IPS DF 19.7 (cell line): ENCODE results near the gene KAZALD1.

Source experiments
- DNase-seq: peaks from one replicate; pipeline ENCODE4 v3.0.0-alpha.2; 2013; ENCODE audit warnings: low read depth, low spot score

KAZALD1 gene

GRCh38 chr10:101061624-101062231, at the start of gene KAZALD1:
Gene KAZALD1, plus strand, starts transcription at chr10:101061989. Its CDS starts 604 bp downstream, at chr10:101062593.
- no peak for DNase-seq

- DNase-seq: no peak
These were observed 49.0 kb upstream of the KAZALD1 start for GRCh38 chr10:101012525-101013364.

GRCh38 chr10:101013365-101013825, 48.4 kb upstream of the KAZALD1 start:
- no peak for DNase-seq

- no peak for DNase-seq
These were observed 47.4 kb upstream of the KAZALD1 start for GRCh38 chr10:101014230-101014884.

GRCh38 chr10:101014966-101015581, 46.7 kb upstream of the KAZALD1 start:
- DNase-seq: no peak

DNA sequence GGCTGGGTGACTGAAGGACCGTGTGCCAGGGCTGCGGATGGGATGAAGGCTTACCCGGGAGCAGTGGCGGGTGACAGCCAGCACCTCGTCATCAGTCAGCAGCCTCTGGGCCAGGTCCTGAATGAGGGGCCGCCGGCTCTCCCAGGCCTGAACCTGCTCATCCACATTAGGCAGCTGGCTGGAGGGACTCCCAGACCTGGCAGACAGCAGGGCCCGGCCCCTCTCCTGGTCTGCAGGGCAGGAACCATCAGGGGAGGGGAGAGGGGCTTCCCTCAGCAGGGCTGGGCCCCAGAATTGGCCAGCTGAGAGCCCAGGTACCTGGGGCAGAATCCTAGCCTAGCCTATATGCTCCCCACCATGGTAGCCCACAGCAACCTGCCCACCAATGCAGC, 46.2 kb upstream of the KAZALD1 start:
- no peak for DNase-seq

GRCh38 chr10:101016814-101017213, 45.0 kb upstream of the KAZALD1 start:
- no peak for DNase-seq

DNA sequence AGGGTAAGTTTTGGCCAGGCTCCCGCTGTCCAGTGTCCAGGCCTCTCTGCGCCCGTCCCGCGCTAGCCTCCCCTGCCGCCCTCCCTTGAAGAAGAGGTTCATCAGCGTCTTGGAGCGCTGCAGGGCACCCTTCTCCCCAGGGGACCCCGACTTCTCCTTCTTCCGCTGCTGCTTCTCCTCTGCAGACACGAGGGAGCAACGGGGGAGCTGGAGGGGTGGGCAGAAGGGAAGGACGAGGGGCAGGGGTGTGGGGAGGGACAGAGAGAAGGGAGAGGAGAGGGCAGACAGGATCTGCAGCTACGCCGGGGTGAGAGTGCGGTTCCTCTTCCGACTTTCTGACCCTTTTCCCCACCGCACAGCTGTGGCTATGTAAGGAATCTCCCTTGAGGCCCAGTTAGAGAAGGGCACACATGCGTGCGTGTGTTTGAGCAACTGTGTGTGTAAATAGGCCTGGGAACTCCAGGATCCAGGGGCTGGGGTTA, 43.6 kb upstream of the KAZALD1 start:
- DNase-seq: no peak

DNA sequence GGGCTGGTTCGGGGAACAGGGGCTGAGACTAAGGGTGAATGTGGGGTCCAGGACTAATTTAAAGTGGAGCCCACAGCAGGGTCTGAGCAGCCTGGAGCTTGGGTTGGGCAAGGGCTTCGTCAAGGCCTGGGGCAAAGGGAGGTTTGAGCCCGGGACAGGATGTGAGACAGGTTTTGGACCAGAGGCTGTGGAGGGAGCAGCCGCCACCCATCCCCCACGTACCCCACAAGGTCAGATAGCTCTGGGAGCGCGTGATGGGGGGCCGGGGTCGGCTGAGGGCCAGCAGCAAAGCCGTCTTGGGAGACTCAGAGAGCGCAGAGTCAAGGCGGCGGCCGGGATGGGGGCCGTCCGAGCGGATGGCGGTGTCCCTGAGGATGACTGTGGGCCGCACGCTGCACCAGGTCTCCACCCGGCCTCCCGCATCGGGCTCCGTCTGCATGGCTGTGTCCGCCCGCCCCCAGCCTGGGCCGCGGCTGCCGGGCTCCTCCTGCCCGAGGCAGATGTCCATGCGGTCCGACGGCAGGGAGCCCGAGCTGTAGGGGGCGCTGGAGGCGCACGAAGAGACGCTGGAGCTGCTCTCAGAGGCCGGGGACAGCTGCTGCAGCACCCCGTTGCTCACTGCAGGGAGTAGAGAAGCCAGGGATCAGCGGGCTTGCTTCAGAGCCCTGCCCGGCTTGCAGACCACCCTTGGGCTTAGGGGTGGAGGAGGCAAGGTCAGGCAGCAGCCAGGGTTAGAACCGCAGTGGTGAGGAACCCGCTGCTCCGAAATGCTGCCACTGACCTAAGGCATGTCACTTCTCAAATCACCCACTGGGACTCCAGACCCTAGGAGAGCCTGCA, 43.0 kb upstream of the KAZALD1 start:
- no peak for DNase-seq

- DNase-seq: no peak
These were observed 42.4 kb upstream of the KAZALD1 start for GRCh38 chr10:101019440-101019703.

GRCh38 chr10:101020427-101021075, 41.2 kb upstream of the KAZALD1 start:
- no peak for DNase-seq

- DNase-seq: no peak
These were observed 40.5 kb upstream of the KAZALD1 start for GRCh38 chr10:101021239-101021638.

DNA sequence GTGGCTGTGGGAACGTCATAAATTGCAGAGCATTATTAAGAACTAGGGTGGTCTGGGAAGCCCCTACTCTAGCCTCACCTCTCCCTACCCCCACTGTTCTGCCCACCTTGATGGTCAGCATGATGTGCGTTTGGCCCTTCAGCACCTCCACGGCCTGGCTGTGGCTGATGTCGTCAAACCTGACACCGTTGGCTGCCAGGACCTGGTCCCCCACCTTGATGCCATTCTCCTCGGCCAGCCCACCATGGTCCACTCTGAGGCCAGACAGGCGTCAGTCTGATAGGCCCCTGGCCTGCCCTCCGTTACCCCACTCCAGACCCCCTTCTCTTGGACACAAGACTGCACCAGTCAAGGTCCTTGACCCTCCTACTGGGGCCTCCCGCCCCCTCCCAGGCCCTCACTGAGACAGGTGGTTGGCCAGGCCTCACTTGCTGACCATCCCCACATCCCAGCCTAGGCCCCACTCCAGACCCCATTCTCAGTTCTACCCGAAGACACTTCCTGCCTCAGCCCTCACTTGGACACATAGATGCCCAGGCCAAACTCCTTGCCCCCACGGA, 40.0 kb upstream of the KAZALD1 start:
- no peak for DNase-seq

DNA sequence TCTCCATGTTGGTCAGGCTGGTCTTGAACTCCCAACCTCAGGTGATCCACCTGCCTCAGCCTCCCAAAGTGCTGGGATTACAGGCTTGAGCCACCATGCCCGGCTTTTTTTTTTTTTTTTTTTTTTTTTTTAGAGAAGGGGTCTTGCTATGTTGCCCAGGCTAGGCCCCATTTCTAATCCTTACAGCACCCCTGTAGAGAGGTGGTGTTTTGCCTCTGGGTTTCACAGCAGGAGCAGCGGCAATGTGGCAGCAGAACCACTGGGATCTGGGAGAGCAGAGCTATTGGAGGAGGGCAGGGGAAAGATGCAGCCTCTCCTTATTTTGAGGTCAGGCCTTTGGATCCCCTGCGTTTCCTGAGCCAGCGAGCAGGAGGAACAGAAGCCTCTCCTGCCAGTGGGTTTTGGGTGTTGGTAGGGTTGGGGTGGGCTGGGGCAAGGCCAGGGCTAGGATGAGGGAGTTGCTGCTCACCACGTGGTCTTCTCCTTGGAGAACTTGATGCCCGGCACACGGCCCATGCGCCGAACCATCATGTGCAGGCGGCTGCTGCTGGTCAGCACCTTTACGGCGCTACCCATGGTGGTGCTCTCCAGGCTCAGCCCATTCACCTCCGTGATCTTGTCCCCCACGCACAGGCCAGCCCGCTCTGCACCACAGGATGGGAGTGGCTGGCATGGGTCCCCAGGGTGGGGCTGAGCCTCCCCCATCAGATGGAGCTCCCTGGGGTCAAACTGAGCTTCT, 38.7 kb upstream of the KAZALD1 start:
- DNase-seq: no peak

DNA sequence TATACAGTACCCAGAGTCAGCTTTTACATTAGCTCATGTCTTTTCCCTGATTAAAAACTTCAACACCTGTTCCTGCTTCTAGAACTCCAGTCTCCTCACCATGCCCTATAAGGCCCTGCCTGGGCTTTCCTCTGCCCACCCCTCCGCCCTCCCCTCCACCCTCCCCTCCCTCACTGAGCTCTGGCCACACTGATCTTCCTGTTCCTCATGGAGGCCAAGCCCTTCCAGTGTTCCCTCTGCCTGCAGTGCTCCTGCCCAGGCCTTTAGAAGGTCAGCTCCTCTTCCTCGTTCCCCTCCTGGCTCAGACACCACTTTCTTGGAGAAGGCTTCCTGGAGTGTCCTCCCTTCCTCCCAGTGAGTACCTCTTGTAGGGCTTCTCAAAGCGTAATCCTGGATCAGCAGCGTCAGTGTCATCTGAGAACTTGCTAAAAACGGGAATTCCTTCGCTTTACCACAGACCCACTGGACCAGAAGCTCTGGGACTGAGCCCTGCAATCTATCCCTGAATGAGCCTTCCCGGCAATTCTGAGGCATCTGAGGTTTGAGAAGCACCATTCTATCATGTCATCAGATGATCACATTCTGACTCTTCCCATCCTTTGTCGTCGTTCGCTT, 34.6 kb upstream of the KAZALD1 start:
- DNase-seq: no peak

DNA sequence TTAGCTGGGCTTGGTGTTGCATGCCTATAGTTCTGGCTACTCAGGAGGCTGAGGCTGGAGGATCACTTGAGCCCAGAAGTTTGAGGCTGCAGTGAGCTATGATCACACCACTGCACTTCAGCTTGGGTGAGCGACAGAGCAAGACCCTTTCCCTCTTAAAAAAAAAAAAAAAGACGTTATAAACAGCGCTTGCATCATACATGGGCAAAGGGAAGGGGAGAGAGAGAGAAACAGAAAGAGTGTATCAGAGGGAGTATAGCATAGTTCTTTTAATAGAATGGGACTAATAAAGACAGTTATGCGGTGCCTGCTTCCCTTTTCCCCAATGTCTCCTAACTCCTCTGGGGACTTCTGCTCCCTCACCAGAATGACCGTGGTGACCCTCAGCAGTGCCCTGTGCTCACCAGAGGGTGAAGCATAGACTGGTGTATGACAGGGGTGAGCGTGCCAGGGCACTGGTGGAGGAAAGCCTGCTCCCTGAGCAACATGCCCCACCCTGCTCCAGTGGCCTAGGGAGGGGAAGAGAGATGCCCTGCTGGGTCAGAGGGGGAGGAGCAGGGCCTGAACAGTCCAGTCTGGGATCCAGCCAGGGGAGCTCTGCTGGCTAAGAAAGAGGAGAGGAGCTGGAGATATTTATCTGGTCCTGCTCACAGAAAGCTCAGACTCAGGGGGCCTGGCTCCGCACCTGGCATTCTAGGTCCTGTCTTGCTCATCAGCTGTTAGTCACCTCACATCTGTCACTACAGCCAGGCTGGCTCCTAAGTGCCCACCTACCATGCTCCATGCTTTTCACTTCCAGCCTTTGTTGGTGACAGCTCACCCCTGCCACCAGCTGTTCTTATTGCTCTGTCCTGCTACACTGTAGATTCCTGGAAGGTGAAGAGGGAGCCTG, 33.1 kb upstream of the KAZALD1 start:
- DNase-seq: no peak

DNA sequence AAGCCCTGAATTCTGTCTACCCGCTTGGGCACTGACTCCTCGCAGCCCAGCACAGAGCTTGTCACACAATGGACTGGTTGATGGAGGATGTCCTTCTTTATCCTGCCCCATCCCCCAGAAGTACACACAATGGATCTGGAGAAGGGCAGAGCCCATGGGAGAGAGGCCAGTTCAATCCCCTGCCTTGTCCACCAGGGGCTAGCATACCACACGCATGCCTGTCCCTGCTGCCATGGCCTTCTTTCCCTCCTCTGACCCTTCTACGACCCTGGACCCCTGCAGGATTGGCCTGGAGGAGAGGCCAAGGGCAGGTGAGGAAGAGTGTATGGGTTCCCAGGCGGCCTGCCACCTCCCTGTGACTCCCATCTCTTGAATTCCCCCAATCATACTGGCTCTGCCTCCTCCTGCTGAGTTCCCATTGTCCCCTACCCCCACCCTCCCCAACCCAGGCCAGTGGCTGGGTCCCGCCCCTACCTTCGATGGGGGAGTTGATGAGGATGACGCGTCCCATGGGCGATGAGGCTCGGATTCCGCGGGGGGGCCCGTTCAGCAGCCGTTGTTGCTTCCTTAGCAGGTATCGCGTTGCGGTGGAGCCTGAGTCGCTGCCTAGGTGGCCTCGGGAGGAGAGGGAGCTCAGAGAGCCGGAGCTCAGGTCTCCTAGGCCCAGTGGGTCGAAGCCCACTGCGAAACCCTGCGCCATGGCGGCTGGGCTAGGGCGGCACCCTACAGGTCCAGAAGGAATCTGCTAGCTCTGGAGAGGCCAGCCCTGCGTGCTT, 32.1 kb upstream of the KAZALD1 start:
- DNase-seq: no peak
